OCI-LY7 (cell line): ENCODE measurements around the gene HPGDS. TPM values are rescaled to one million over a fixed set of nuclear protein-coding genes. Genes with fewer than 3 reads are reported as not detected.

Source experiments
- BruUV-seq: library from RNA; stranded (reverse); fragments of 400-500 nt; replicated peaks from 2 replicates; lab custom pipeline; 2021; lab: Mats Ljungman, UMichigan
- CTCF ChIA-PET: fragments of 300-600 bp; sonication (Branson Sonifier 250); formaldehyde crosslinking; loops from one replicate; lab custom pipeline; 2022; ENCODE audit warnings: antibody characterized with exemption; ENCODE audit not compliant: unreplicated experiment; lab: Charles Lee
- POLR2A ChIA-PET: fragments of 300-600 bp; sonication (Branson Sonifier 250); formaldehyde crosslinking; loops from one replicate; lab custom pipeline; 2022; ENCODE audit warnings: antibody characterized with exemption; lab: Charles Lee
- DNase-seq: peaks from one replicate; pipeline ENCODE4 v3.0.0-alpha.2; 2015; ENCODE audit warnings: low spot score
- H2AFZ ChIP-seq: fragments of 200-600 bp; sonication (generic), shearing (Covaris generic); 2 replicates; pipeline ENCODE4 v1.6.1; 2014; ENCODE audit warnings: mild to moderate bottlenecking, antibody characterized with exemption, low read length, moderate library complexity
- H3K27ac ChIP-seq: fragments of 200-600 bp; sonication (generic); 2 replicates; pipeline ENCODE4 v1.5.1; 2014; ENCODE audit warnings: mixed run types, low read depth, mild to moderate bottlenecking, moderate library complexity, low read length, inconsistent platforms; ENCODE audit not compliant: poor library complexity, severe bottlenecking
- H3K36me3 ChIP-seq: fragments of 200-600 bp; sonication (generic); 2 replicates; pipeline ENCODE4 v1.6.1; 2014; ENCODE audit warnings: mild to moderate bottlenecking, antibody characterized with exemption, low read length, moderate library complexity, mixed read lengths; ENCODE audit not compliant: insufficient read depth
- H3K4me1 ChIP-seq: fragments of 200-600 bp; sonication (generic); 2 replicates; pipeline ENCODE4 v1.5.1; 2014; ENCODE audit warnings: mild to moderate bottlenecking, low read length; ENCODE audit not compliant: insufficient read depth, poor library complexity, severe bottlenecking
- H3K4me2 ChIP-seq: fragments of 200-600 bp; sonication (generic); 2 replicates; pipeline ENCODE4 v1.6.1; 2014; ENCODE audit warnings: mild to moderate bottlenecking, low read length
- H3K4me3 ChIP-seq: fragments of 200-600 bp; sonication (generic); 2 replicates; pipeline ENCODE4 v1.5.1; 2014; ENCODE audit warnings: mild to moderate bottlenecking, low read depth, low read length; ENCODE audit not compliant: poor library complexity, severe bottlenecking
- H3K79me2 ChIP-seq: fragments of 200-600 bp; sonication (generic); 2 replicates; pipeline ENCODE4 v1.6.1; 2016; ENCODE audit warnings: low read depth, mild to moderate bottlenecking, low read length, moderate library complexity, mixed read lengths; ENCODE audit not compliant: insufficient read depth
- H3K9me2 ChIP-seq: fragments of 200-600 bp; sonication (generic); 2 replicates; pipeline ENCODE4 v1.6.1; 2016; ENCODE audit warnings: mild to moderate bottlenecking, low read length, mixed read lengths; ENCODE audit not compliant: insufficient read depth
- H3K9me3 ChIP-seq: fragments of 200-600 bp; sonication (generic); 2 replicates; pipeline ENCODE4 v1.6.1; 2014; ENCODE audit warnings: mild to moderate bottlenecking, mixed run types, low read length, mixed read lengths
- H4K20me1 ChIP-seq: fragments of 200-600 bp; sonication (generic); 2 replicates; pipeline ENCODE4 v1.6.1; 2014; ENCODE audit warnings: mild to moderate bottlenecking, antibody characterized with exemption, low read length, moderate library complexity, mixed read lengths; ENCODE audit not compliant: insufficient read depth
- EZH2phosphoT487 ChIP-seq: fragments of 200-600 bp; sonication (generic); IDR thresholded peaks from 2 replicates; pipeline ENCODE4 v1.6.1; 2018; ENCODE audit warnings: low read depth, borderline replicate concordance, mild to moderate bottlenecking, mixed run types, antibody characterized with exemption, low read length, moderate library complexity, mixed read lengths
- intact Hi-C: fragments of 100-400 bp; cut with micrococcal nuclease; formaldehyde crosslinking; loops from one replicate; pipeline ENCODE4 v1.10.0; 2022; ENCODE audit not compliant: unreplicated experiment
- total RNA-seq, 2 experiments: library from RNA; depleted of rRNA in 1 of 2; stranded (reverse); fragments of >200 nt in 1 of 2; shearing (Covaris generic) in 1 of 2; gene quantifications; 2 replicates each; pipeline ENCODE4 v1.2.3, GENCODE V29; 2014 to 2022
- TF ChIP-seq, protein P1 (sequence below): fragments of 200-600 bp; sonication (generic); conservative IDR thresholded peaks from 2 replicates; pipeline ENCODE4 v1.5.1; 2014; ENCODE audit warnings: mild to moderate bottlenecking, antibody characterized with exemption, low read length, moderate library complexity, mixed read lengths

Gene HPGDS
- total RNA-seq, 2 experiments from 2014 or later: not detected

DNA sequence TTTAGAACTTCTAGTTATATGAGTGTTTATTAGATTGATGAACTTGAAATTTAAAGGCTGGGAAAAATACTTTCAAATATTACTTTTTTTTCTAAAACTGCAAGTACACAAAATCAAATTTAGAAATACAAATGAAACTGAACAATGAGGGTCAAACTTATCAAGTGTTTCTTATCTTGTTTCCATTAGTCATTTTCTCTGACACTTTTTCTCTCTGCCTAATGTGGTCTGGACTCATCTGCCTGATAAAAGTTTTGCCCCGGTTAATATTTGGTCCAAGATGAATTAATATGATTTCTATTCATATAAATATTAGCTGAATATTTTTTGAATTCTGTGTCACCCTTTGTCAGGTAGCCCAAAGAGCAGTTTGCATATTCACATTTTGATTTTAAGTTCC lies 8.7 kb upstream of the HPGDS start:
- ChIA-PET POLR2A (no interaction called here), CTCF (no interaction called here)
- Histone ChIP-seq H3K27ac (no peak overlapping the region), H3K9me2 (no peaks in the 10 kb centered on the region), H3K9me3 (no peaks in the 10 kb centered on the region), H3K4me1 (no peaks in the 10 kb centered on the region), H4K20me1 (no peaks in the 10 kb centered on the region), H3K36me3 (no peaks in the 10 kb centered on the region), H3K4me2 (no peak overlapping the region), H2AFZ (no peak overlapping the region), H3K4me3 (no peak overlapping the region), H3K79me2 (no peaks in the 10 kb centered on the region)
- no peak for DNase-seq
- intact Hi-C loops: no loop called here
- TF ChIP-seq, protein P1, sequence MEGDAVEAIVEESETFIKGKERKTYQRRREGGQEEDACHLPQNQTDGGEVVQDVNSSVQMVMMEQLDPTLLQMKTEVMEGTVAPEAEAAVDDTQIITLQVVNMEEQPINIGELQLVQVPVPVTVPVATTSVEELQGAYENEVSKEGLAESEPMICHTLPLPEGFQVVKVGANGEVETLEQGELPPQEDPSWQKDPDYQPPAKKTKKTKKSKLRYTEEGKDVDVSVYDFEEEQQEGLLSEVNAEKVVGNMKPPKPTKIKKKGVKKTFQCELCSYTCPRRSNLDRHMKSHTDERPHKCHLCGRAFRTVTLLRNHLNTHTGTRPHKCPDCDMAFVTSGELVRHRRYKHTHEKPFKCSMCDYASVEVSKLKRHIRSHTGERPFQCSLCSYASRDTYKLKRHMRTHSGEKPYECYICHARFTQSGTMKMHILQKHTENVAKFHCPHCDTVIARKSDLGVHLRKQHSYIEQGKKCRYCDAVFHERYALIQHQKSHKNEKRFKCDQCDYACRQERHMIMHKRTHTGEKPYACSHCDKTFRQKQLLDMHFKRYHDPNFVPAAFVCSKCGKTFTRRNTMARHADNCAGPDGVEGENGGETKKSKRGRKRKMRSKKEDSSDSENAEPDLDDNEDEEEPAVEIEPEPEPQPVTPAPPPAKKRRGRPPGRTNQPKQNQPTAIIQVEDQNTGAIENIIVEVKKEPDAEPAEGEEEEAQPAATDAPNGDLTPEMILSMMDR: no peak
- TF ChIP-seq EZH2phosphoT487: no peak
- BruUV-seq: no TSS peak

GRCh38 chr4:94350095-94350494 lies 7.5 kb upstream of the HPGDS start:
- no peak overlapping the region for H2AFZ ChIP-seq
- no peak overlapping the region for H3K4me3 ChIP-seq
- POLR2A ChIA-PET: no interaction called here
- H3K36me3 ChIP-seq: no peaks in the 10 kb centered on the region
- TF ChIP-seq EZH2phosphoT487: no peak
- TF ChIP-seq, protein P1: no peak
- H3K9me3 ChIP-seq: no peaks in the 10 kb centered on the region
- no peaks in the 10 kb centered on the region for H3K79me2 ChIP-seq
- H3K27ac ChIP-seq: no peak overlapping the region
- no peaks in the 10 kb centered on the region for H3K9me2 ChIP-seq
- DNase-seq: no peak
- intact Hi-C loops: no loop called here
- CTCF ChIA-PET: no interaction called here
- no peaks in the 10 kb centered on the region for H3K4me1 ChIP-seq
- no peak overlapping the region for H3K4me2 ChIP-seq
- BruUV-seq: no TSS peak
- H4K20me1 ChIP-seq: no peaks in the 10 kb centered on the region

- H3K4me2 ChIP-seq: no peak overlapping the region
- TF ChIP-seq, protein P1: no peak
- no peak for TF ChIP-seq EZH2phosphoT487
- DNase-seq: no peak
- no TSS peak for BruUV-seq
- H4K20me1 ChIP-seq: no peaks in the 10 kb centered on the region
- no peaks in the 10 kb centered on the region for H3K4me1 ChIP-seq
- no peaks in the 10 kb centered on the region for H3K9me2 ChIP-seq
- ChIA-PET CTCF (no interaction called here), POLR2A (interaction anchor here (0.6 kb wide), 1 partner anchor 216 kb away, joined by 3 read pairs; no protein-coding TSS in a partner anchor)
- no peak overlapping the region for H2AFZ ChIP-seq
- H3K36me3 ChIP-seq: no peaks in the 10 kb centered on the region
- H3K27ac ChIP-seq: no peak overlapping the region
- no peaks in the 10 kb centered on the region for H3K9me3 ChIP-seq
- no peak overlapping the region for H3K4me3 ChIP-seq
- intact Hi-C loops: no loop called here
- no peaks in the 10 kb centered on the region for H3K79me2 ChIP-seq
Measured at GRCh38 chr4:94349193-94349592, 6.6 kb upstream of the HPGDS start.
